SK-N-SH treated with all-trans-retinoic acid at 6 μM for 48 hours (cell line): Measurements from ENCODE around the gene BARHL2.

Source experiments
- ARNTL ChIP-seq: fragments of 450-650 bp; formaldehyde crosslinking; IDR thresholded peaks from 2 replicates; pipeline ENCODE4 v1.5.0; 2020; ENCODE audit warnings: low read depth, mild to moderate bottlenecking, moderate library complexity, borderline replicate concordance
- CSDC2 ChIP-seq: fragments of 250-450 bp; sonication (Bioruptor Pico); IDR thresholded peaks from 2 replicates; pipeline ENCODE4 v1.5.0; 2020; ENCODE audit warnings: mild to moderate bottlenecking, moderate library complexity
- ESRRG ChIP-seq: fragments of 250-450 bp; sonication (Bioruptor Pico); IDR thresholded peaks from 2 replicates; pipeline ENCODE4 v1.6.1; 2021; ENCODE audit warnings: mild to moderate bottlenecking
- GLIS3 ChIP-seq: fragments of 250-450 bp; sonication (Bioruptor Pico); IDR thresholded peaks from 2 replicates; pipeline ENCODE4 v1.5.0; 2020; ENCODE audit warnings: mild to moderate bottlenecking, moderate library complexity
- SNAI2 ChIP-seq: fragments of 250-450 bp; sonication (Bioruptor Pico); IDR thresholded peaks from 2 replicates; pipeline ENCODE4 v1.5.0; 2020; ENCODE audit warnings: mild to moderate bottlenecking, moderate library complexity
- ZNF70 ChIP-seq: fragments of 450-650 bp; formaldehyde crosslinking; IDR thresholded peaks from 2 replicates; pipeline ENCODE4 v1.5.0; 2020; ENCODE audit warnings: mild to moderate bottlenecking, moderate library complexity
- TF ChIP-seq, protein P1 (sequence below): fragments of 250-450 bp; sonication (Bioruptor Pico); IDR thresholded peaks from 2 replicates; pipeline ENCODE4 v1.8.0; 2020; ENCODE audit warnings: mild to moderate bottlenecking, moderate library complexity, borderline replicate concordance
- TF ChIP-seq, protein P2 (sequence below): fragments of 250-450 bp; sonication (Bioruptor Pico); IDR thresholded peaks from 2 replicates; pipeline ENCODE4 v1.5.1; 2021; ENCODE audit warnings: mild to moderate bottlenecking, moderate library complexity
- TF ChIP-seq, protein P3 (sequence below): fragments of 250-450 bp; sonication (Bioruptor Pico); IDR thresholded peaks from 2 replicates; pipeline ENCODE4 v1.5.0; 2020; ENCODE audit warnings: mild to moderate bottlenecking, moderate library complexity

DNA sequence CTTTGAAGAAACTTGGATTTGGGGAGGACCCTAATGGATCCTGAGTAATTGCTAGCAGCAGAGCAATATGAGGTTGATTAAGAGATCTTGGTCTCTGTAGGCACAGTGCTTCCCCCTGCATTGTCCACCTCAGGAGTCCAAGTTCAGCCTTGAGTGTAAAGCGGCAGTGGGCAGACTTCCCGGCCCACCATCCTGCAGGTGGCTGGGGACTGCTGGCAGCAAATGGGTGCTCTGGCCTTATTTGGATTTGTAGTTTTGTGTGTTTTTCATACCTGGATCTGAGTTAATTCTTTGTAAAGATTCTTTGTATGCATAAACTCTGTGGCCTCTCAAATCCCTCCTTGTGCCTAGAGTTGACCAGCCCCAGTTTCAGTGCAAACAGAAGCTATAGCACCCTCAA is 7.6 kb downstream of the BARHL2 start:
- TF ChIP-seq, protein P1, sequence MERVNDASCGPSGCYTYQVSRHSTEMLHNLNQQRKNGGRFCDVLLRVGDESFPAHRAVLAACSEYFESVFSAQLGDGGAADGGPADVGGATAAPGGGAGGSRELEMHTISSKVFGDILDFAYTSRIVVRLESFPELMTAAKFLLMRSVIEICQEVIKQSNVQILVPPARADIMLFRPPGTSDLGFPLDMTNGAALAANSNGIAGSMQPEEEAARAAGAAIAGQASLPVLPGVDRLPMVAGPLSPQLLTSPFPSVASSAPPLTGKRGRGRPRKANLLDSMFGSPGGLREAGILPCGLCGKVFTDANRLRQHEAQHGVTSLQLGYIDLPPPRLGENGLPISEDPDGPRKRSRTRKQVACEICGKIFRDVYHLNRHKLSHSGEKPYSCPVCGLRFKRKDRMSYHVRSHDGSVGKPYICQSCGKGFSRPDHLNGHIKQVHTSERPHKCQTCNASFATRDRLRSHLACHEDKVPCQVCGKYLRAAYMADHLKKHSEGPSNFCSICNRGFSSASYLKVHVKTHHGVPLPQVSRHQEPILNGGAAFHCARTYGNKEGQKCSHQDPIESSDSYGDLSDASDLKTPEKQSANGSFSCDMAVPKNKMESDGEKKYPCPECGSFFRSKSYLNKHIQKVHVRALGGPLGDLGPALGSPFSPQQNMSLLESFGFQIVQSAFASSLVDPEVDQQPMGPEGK (CRISPR knock-in tag) = no peak
- TF ChIP-seq SNAI2 (no peak), ZNF70 (CRISPR knock-in tag) (no peak), ESRRG (no peak), ARNTL (CRISPR knock-in tag) (no peak), GLIS3 (CRISPR knock-in tag) (no peak), CSDC2 (no peak)
- TF ChIP-seq, protein P2, sequence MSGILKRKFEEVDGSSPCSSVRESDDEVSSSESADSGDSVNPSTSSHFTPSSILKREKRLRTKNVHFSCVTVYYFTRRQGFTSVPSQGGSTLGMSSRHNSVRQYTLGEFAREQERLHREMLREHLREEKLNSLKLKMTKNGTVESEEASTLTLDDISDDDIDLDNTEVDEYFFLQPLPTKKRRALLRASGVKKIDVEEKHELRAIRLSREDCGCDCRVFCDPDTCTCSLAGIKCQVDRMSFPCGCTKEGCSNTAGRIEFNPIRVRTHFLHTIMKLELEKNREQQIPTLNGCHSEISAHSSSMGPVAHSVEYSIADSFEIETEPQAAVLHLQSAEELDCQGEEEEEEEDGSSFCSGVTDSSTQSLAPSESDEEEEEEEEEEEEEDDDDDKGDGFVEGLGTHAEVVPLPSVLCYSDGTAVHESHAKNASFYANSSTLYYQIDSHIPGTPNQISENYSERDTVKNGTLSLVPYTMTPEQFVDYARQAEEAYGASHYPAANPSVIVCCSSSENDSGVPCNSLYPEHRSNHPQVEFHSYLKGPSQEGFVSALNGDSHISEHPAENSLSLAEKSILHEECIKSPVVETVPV (CRISPR knock-in tag) = no peak
- TF ChIP-seq, protein P3, sequence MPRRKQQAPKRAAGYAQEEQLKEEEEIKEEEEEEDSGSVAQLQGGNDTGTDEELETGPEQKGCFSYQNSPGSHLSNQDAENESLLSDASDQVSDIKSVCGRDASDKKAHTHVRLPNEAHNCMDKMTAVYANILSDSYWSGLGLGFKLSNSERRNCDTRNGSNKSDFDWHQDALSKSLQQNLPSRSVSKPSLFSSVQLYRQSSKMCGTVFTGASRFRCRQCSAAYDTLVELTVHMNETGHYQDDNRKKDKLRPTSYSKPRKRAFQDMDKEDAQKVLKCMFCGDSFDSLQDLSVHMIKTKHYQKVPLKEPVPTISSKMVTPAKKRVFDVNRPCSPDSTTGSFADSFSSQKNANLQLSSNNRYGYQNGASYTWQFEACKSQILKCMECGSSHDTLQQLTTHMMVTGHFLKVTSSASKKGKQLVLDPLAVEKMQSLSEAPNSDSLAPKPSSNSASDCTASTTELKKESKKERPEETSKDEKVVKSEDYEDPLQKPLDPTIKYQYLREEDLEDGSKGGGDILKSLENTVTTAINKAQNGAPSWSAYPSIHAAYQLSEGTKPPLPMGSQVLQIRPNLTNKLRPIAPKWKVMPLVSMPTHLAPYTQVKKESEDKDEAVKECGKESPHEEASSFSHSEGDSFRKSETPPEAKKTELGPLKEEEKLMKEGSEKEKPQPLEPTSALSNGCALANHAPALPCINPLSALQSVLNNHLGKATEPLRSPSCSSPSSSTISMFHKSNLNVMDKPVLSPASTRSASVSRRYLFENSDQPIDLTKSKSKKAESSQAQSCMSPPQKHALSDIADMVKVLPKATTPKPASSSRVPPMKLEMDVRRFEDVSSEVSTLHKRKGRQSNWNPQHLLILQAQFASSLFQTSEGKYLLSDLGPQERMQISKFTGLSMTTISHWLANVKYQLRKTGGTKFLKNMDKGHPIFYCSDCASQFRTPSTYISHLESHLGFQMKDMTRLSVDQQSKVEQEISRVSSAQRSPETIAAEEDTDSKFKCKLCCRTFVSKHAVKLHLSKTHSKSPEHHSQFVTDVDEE (CRISPR knock-in tag) = no peak
